NT2/D1 (cell line): ENCODE data around the gene KCTD14.
"Not testable (repeated sequence)": the region's sequence is repeated elsewhere in the genome, so short reads cannot be mapped to it uniquely, and the experiment has no call there.

ENCODE experiments used
- DNase-seq: peaks from one replicate; pipeline ENCODE4 v3.0.0-alpha.2; 2011; ENCODE audit warnings: low read depth, low spot score
- H3K27me3 ChIP-seq: 2 replicates; pipeline ENCODE4 v1.6.0; 2011; ENCODE audit warnings: mild to moderate bottlenecking; ENCODE audit not compliant: insufficient read length, insufficient read depth
- H3K36me3 ChIP-seq: 2 replicates; pipeline ENCODE4 v1.6.1; 2011; ENCODE audit warnings: mild to moderate bottlenecking, low read length, mixed read lengths; ENCODE audit not compliant: insufficient read depth, insufficient read length
- H3K4me1 ChIP-seq: 2 replicates; pipeline ENCODE4 v1.5.1; 2011; ENCODE audit not compliant: insufficient read depth, insufficient read length
- H3K4me3 ChIP-seq: 2 replicates; pipeline ENCODE4 v1.5.1; 2011; ENCODE audit warnings: low read depth; ENCODE audit not compliant: insufficient read length
- H3K9ac ChIP-seq: 2 replicates; pipeline ENCODE4 v1.6.0; 2011; ENCODE audit warnings: low read depth; ENCODE audit not compliant: insufficient read length
- H3K9me3 ChIP-seq: 2 replicates; pipeline ENCODE4 v1.5.1; 2011; ENCODE audit warnings: mild to moderate bottlenecking, low read length; ENCODE audit not compliant: insufficient read depth
- SUZ12 ChIP-seq: IDR thresholded peaks from 2 replicates; pipeline ENCODE4 v1.6.1; 2011; ENCODE audit not compliant: insufficient read length, insufficient read depth; ENCODE audit errors: extremely low read depth
- YY1 ChIP-seq: IDR thresholded peaks from 2 replicates; pipeline ENCODE4 v1.6.1; 2011; ENCODE audit not compliant: insufficient read length, insufficient read depth
- ZNF274 ChIP-seq: IDR thresholded peaks from 2 replicates; pipeline ENCODE4 v1.6.1; 2011; ENCODE audit warnings: mild to moderate bottlenecking, low read depth, low read length

KCTD14 gene

GRCh38 chr11:78000193-78000592 is 22.9 kb downstream of the KCTD14 start:
- H3K4me3 ChIP-seq, result no peak overlapping the region
- no peaks in the 10 kb centered on the region for H3K36me3 ChIP-seq
- H3K9me3 ChIP-seq, result no peaks in the 10 kb centered on the region
- H3K9ac ChIP-seq, result no peak overlapping the region
- H3K4me1 ChIP-seq, result no peaks in the 10 kb centered on the region
- no peak for TF ChIP-seq YY1
- no peak for TF ChIP-seq ZNF274
- no peak for TF ChIP-seq SUZ12
- H3K27me3 ChIP-seq, result no peaks in the 10 kb centered on the region
- peak; percentile 58 for DNase-seq

GRCh38 chr11:77999446-78000030 is 23.5 kb downstream of the KCTD14 start:
- H3K27me3 ChIP-seq, result no peaks in the 10 kb centered on the region
- no peaks in the 10 kb centered on the region for H3K36me3 ChIP-seq
- no peak overlapping the region for H3K4me3 ChIP-seq
- no peaks in the 10 kb centered on the region for H3K4me1 ChIP-seq
- TF ChIP-seq YY1, result no peak
- no peak for TF ChIP-seq ZNF274
- no peak for TF ChIP-seq SUZ12
- no peak for DNase-seq
- H3K9ac ChIP-seq, result no peak overlapping the region
- no peaks in the 10 kb centered on the region for H3K9me3 ChIP-seq

- Histone ChIP-seq H3K9me3 (no peaks in the 10 kb centered on the region), H3K36me3 (peaks cover 19% of the 10 kb centered on the region), H3K4me3 (peak within 1 kb of the TSS; percentile 88), H3K4me1 (no peaks in the 10 kb centered on the region), H3K9ac (peak within 1 kb of the TSS; percentile 88), H3K27me3 (no peaks in the 10 kb centered on the region)
- DNase-seq, result peak; percentile 99
- TF ChIP-seq YY1 (peak; percentile 53), ZNF274 (no peak)
These were observed 28.4 kb downstream of the KCTD14 start, which contains the start of gene INTS4 for GRCh38 chr11:77994434-77995362. INTS4 (minus strand) TSS chr11:77994668; CDS start chr11:77994643, 25 bp downstream.

GRCh38 chr11:77993902-77994301 is 29.2 kb downstream of the KCTD14 start:
- Histone ChIP-seq H3K4me1 (no peaks in the 10 kb centered on the region), H3K4me3 (peak overlapping the region; percentile 88), H3K9me3 (no peaks in the 10 kb centered on the region), H3K27me3 (no peaks in the 10 kb centered on the region), H3K36me3 (peaks cover 24% of the 10 kb centered on the region), H3K9ac (peak overlapping the region; percentile 88)
- TF ChIP-seq ZNF274 (no peak), SUZ12 (no peak), YY1 (no peak)
- no peak for DNase-seq

GRCh38 chr11:77990981-77991380 is 32.1 kb downstream of the KCTD14 start:
- TF ChIP-seq YY1, result no peak
- Histone ChIP-seq H3K9me3 (no peaks in the 10 kb centered on the region), H3K4me1 (no peaks in the 10 kb centered on the region), H3K9ac (no peak overlapping the region), H3K4me3 (no peak overlapping the region), H3K27me3 (no peaks in the 10 kb centered on the region), H3K36me3 (peaks cover 44% of the 10 kb centered on the region)
- no peak for DNase-seq

GRCh38 chr11:77986456-77986855 is 36.6 kb downstream of the KCTD14 start:
- not testable (repeated sequence) for H3K9ac ChIP-seq, H3K27me3 ChIP-seq, H3K4me1 ChIP-seq, H3K9me3 ChIP-seq, DNase-seq, H3K4me3 ChIP-seq
- peaks cover 36% of the 10 kb centered on the region for H3K36me3 ChIP-seq

- no peaks in the 10 kb centered on the region for H3K9me3 ChIP-seq
- TF ChIP-seq SUZ12 (no peak), YY1 (no peak), ZNF274 (no peak)
- peaks cover 32% of the 10 kb centered on the region for H3K36me3 ChIP-seq
- no peak overlapping the region for H3K4me3 ChIP-seq
- H3K4me1 ChIP-seq, result no peaks in the 10 kb centered on the region
- no peak for DNase-seq
- H3K27me3 ChIP-seq, result no peaks in the 10 kb centered on the region
- no peak overlapping the region for H3K9ac ChIP-seq
These were observed 41.6 kb downstream of the KCTD14 start for GRCh38 chr11:77981346-77981947.
